ENCODE measurements around the gene UNC119. TPM values are rescaled to one million over a fixed set of nuclear protein-coding genes. Genes with fewer than 3 reads are reported as not detected.

The UNC119 gene
- polyA plus RNA-seq, 2 of the 4 experiments (the other 2 are of a cell fraction): 27.8 to 50.5 TPM

- TF ChIP-seq, protein P1, sequence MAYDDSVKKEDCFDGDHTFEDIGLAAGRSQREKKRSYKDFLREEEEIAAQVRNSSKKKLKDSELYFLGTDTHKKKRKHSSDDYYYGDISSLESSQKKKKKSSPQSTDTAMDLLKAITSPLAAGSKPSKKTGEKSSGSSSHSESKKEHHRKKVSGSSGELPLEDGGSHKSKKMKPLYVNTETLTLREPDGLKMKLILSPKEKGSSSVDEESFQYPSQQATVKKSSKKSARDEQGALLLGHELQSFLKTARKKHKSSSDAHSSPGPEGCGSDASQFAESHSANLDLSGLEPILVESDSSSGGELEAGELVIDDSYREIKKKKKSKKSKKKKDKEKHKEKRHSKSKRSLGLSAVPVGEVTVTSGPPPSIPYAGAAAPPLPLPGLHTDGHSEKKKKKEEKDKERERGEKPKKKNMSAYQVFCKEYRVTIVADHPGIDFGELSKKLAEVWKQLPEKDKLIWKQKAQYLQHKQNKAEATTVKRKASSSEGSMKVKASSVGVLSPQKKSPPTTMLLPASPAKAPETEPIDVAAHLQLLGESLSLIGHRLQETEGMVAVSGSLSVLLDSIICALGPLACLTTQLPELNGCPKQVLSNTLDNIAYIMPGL (CRISPR knock-in tag; IDR thresholded peaks at IDR 0.05; ENCODE audit: borderline replicate concordance): no peak
- TF ChIP-seq RAD21 (conservative IDR thresholded peaks at IDR 0.05 in 1 of 2, IDR thresholded peaks at IDR 0.05 in 1 of 2): no peak
- TF ChIP-seq, protein P2, sequence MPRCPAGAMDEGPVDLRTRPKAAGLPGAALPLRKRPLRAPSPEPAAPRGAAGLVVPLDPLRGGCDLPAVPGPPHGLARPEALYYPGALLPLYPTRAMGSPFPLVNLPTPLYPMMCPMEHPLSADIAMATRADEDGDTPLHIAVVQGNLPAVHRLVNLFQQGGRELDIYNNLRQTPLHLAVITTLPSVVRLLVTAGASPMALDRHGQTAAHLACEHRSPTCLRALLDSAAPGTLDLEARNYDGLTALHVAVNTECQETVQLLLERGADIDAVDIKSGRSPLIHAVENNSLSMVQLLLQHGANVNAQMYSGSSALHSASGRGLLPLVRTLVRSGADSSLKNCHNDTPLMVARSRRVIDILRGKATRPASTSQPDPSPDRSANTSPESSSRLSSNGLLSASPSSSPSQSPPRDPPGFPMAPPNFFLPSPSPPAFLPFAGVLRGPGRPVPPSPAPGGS (IDR thresholded peaks at IDR 0.05): no peak
- TF ChIP-seq, protein P3, sequence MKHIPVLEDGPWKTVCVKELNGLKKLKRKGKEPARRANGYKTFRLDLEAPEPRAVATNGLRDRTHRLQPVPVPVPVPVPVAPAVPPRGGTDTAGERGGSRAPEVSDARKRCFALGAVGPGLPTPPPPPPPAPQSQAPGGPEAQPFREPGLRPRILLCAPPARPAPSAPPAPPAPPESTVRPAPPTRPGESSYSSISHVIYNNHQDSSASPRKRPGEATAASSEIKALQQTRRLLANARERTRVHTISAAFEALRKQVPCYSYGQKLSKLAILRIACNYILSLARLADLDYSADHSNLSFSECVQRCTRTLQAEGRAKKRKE (CRISPR knock-in tag; IDR thresholded peaks at IDR 0.05; ENCODE audit: low read depth): no peak
- TF ChIP-seq RCOR1 (IDR thresholded peaks at IDR 0.05; ENCODE audit: low read depth, low read length): no peak
- TF ChIP-seq, protein P4, sequence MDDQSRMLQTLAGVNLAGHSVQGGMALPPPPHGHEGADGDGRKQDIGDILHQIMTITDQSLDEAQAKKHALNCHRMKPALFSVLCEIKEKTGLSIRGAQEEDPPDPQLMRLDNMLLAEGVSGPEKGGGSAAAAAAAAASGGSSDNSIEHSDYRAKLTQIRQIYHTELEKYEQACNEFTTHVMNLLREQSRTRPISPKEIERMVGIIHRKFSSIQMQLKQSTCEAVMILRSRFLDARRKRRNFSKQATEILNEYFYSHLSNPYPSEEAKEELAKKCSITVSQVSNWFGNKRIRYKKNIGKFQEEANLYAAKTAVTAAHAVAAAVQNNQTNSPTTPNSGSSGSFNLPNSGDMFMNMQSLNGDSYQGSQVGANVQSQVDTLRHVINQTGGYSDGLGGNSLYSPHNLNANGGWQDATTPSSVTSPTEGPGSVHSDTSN (IDR thresholded peaks at IDR 0.05): no peak
- TF ChIP-seq KDM5A (IDR thresholded peaks at IDR 0.05): no peak
- no peak for TF ChIP-seq HOXA7 (CRISPR knock-in tag; IDR thresholded peaks at IDR 0.05)
These were observed 25.2 kb downstream of the UNC119 start (continued) for GRCh38 chr17:28527181-28527681.

DNA sequence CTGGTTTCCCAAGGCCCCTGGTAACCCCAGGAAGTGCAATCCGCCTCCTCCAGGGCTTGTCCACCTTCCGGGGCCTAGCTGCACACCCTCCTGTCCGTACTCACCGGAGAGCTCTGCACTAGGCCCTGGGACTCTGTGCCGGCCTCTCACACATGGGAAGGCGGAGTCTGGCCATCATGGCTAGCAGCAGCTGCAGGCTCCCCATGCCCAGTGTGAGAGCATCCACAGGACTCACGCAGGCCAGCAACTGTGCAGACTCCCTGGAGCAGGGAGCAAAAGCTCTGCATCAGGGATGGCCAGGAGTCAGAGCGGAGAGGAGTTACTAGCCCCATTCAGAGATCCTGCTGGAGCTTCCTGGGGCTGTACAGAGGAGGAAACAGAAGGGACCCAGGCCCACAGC lies 26.0 kb downstream of the UNC119 start:
- ChIA-PET CTCF (interaction anchor here (0.5 to 15.1 kb wide), 9 partner anchors 9 to 93 kb away, joined by 3 to 143 read pairs (median 4); no protein-coding TSS in a partner anchor), POLR2A (no interaction called here)
- Histone ChIP-seq H3K27ac (no peak overlapping the region), H3K9me3 (no peaks in the 10 kb centered on the region), H3K4me1 (peaks cover 31% of the 10 kb centered on the region), H3K4me2 (no peak overlapping the region), H3K4me3 (no peak overlapping the region)
- DNase-seq (ENCODE audit: low read depth in 1 of 2, low spot score in 1 of 2) (no peak), FAIRE-seq (no peak), ATAC-seq (no peak)
- 73% methylated on average over 8 of the region's 8 CpGs for WGBS (ENCODE audit: missing lambda C conversion rate)
- TF ChIP-seq ZC3H11A (IDR thresholded peaks at IDR 0.05): no peak
- TF ChIP-seq FOSL2 (IDR thresholded peaks at IDR 0.05): no peak
- no peak for TF ChIP-seq FOSL2 (CRISPR knock-in tag; IDR thresholded peaks at IDR 0.05)
- TF ChIP-seq RCOR1 (IDR thresholded peaks at IDR 0.05; ENCODE audit: low read depth, low read length): no peak
- TF ChIP-seq HOXB13 (CRISPR knock-in tag; IDR thresholded peaks at IDR 0.05; ENCODE audit: low read depth): no peak
- TF ChIP-seq SMC3 (IDR thresholded peaks at IDR 0.05): no peak
- TF ChIP-seq, protein P1 (CRISPR knock-in tag; IDR thresholded peaks at IDR 0.05; ENCODE audit: borderline replicate concordance): no peak
- TF ChIP-seq, protein P5, sequence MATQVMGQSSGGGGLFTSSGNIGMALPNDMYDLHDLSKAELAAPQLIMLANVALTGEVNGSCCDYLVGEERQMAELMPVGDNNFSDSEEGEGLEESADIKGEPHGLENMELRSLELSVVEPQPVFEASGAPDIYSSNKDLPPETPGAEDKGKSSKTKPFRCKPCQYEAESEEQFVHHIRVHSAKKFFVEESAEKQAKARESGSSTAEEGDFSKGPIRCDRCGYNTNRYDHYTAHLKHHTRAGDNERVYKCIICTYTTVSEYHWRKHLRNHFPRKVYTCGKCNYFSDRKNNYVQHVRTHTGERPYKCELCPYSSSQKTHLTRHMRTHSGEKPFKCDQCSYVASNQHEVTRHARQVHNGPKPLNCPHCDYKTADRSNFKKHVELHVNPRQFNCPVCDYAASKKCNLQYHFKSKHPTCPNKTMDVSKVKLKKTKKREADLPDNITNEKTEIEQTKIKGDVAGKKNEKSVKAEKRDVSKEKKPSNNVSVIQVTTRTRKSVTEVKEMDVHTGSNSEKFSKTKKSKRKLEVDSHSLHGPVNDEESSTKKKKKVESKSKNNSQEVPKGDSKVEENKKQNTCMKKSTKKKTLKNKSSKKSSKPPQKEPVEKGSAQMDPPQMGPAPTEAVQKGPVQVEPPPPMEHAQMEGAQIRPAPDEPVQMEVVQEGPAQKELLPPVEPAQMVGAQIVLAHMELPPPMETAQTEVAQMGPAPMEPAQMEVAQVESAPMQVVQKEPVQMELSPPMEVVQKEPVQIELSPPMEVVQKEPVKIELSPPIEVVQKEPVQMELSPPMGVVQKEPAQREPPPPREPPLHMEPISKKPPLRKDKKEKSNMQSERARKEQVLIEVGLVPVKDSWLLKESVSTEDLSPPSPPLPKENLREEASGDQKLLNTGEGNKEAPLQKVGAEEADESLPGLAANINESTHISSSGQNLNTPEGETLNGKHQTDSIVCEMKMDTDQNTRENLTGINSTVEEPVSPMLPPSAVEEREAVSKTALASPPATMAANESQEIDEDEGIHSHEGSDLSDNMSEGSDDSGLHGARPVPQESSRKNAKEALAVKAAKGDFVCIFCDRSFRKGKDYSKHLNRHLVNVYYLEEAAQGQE (IDR thresholded peaks at IDR 0.05): no peak
- TF ChIP-seq, protein P2 (IDR thresholded peaks at IDR 0.05): no peak
- no peak for TF ChIP-seq NPAS2 (CRISPR knock-in tag; IDR thresholded peaks at IDR 0.05; ENCODE audit: borderline replicate concordance)
- TF ChIP-seq HOXA7 (CRISPR knock-in tag; IDR thresholded peaks at IDR 0.05): no peak
- TF ChIP-seq, protein P4 (IDR thresholded peaks at IDR 0.05): no peak
- no peak for TF ChIP-seq EHF (CRISPR knock-in tag; IDR thresholded peaks at IDR 0.05)
- TF ChIP-seq CEBPB (IDR thresholded peaks at IDR 0.05): no peak
- no peak for TF ChIP-seq RFX5 (IDR thresholded peaks at IDR 0.05)
